ENCODE measurements around the gene CDH26. TPM values are rescaled to one million over a fixed set of nuclear protein-coding genes. Genes with fewer than 3 reads are reported as not detected.

CDH26 gene
- total and polyA plus RNA-seq, 9 of the 15 experiments (the other 6 are each of a cell fraction or from before 2014, with no cell fraction given), result 0.07 to 0.13 (median 0.10) TPM; not detected in 4

- no peak for TF ChIP-seq ZNF318 (IDR thresholded peaks at IDR 0.05; ENCODE audit: borderline replicate concordance in 1 of 2, low read depth in 1 of 2)
- no peak for TF ChIP-seq GABPB2 (CRISPR knock-in tag; conservative IDR thresholded peaks at IDR 0.05)
- no peak for TF ChIP-seq XRCC3 (IDR thresholded peaks at IDR 0.05)
These were observed 78.7 kb downstream of the CDH26 start (continued) for GRCh38 chr20:60036746-60037499.
